Measurements from ENCODE around the gene FAM50A. TPM values are rescaled to one million over a fixed set of nuclear protein-coding genes. Genes with fewer than 3 reads are reported as not detected.

Gene FAM50A
- polyA plus RNA-seq, 1 donor, result 49.6 TPM

Other genes with a start within 250 kb of the FAM50A start
- gene OPN1MW2, start 224.4 kb upstream of the FAM50A start, polyA plus RNA-seq (ENCODE audit: insufficient read length), result not detected
- gene OPN1MW3, start 186.6 kb upstream of the FAM50A start, polyA plus RNA-seq (ENCODE audit: insufficient read length), result not detected
- gene TEX28, start 149.0 kb upstream of the FAM50A start, polyA plus RNA-seq (ENCODE audit: insufficient read length), result not detected
- gene TKTL1, start 148.3 kb upstream of the FAM50A start, polyA plus RNA-seq (ENCODE audit: insufficient read length), result 0.28 TPM
- gene FLNA, start 69.5 kb upstream of the FAM50A start, polyA plus RNA-seq (ENCODE audit: insufficient read length), result 416 TPM
- gene EMD, start 64.8 kb upstream of the FAM50A start, polyA plus RNA-seq (ENCODE audit: insufficient read length), result 68.2 TPM
- 2,735 TPM for gene RPL10, start 45.8 kb upstream of the FAM50A start, polyA plus RNA-seq (ENCODE audit: insufficient read length)
- gene DNASE1L1, start 34.9 kb upstream of the FAM50A start, polyA plus RNA-seq (ENCODE audit: insufficient read length), result 13.1 TPM
- 39.1 TPM for gene TAFAZZIN, start 32.6 kb upstream of the FAM50A start, polyA plus RNA-seq (ENCODE audit: insufficient read length)
- 140 TPM for gene ATP6AP1, start 15.5 kb upstream of the FAM50A start, polyA plus RNA-seq (ENCODE audit: insufficient read length)
- gene GDI1, start 7.0 kb upstream of the FAM50A start, polyA plus RNA-seq (ENCODE audit: insufficient read length), result 126 TPM
- 60.5 TPM for gene PLXNA3, start 14.1 kb downstream of the FAM50A start, polyA plus RNA-seq (ENCODE audit: insufficient read length)
- 8.9 TPM for gene LAGE3, start 35.1 kb downstream of the FAM50A start, polyA plus RNA-seq (ENCODE audit: insufficient read length)
- 24.5 TPM for gene UBL4A, start 42.5 kb downstream of the FAM50A start, polyA plus RNA-seq (ENCODE audit: insufficient read length)
- 15.2 TPM for gene SLC10A3, start 46.5 kb downstream of the FAM50A start, polyA plus RNA-seq (ENCODE audit: insufficient read length)
- 28.7 TPM for gene FAM3A, start 72.1 kb downstream of the FAM50A start, polyA plus RNA-seq (ENCODE audit: insufficient read length)
- gene G6PD, start 102.7 kb downstream of the FAM50A start, polyA plus RNA-seq (ENCODE audit: insufficient read length), result 41.7 TPM
- gene IKBKG, start 103.5 kb downstream of the FAM50A start, polyA plus RNA-seq (ENCODE audit: insufficient read length), result 14.0 TPM
- not detected for gene CTAG1A, start 141.0 kb downstream of the FAM50A start, polyA plus RNA-seq (ENCODE audit: insufficient read length)
- not detected for gene CTAG1B, start 175.1 kb downstream of the FAM50A start, polyA plus RNA-seq (ENCODE audit: insufficient read length)
- gene CTAG2, start 209.4 kb downstream of the FAM50A start, polyA plus RNA-seq (ENCODE audit: insufficient read length), result not detected